Measurements from ENCODE around the gene XRN2. TPM values are rescaled to one million over a fixed set of nuclear protein-coding genes. Genes with fewer than 3 reads are reported as not detected.

Gene XRN2
- polyA plus RNA-seq, 1 experiment: 48.9 TPM

DNA sequence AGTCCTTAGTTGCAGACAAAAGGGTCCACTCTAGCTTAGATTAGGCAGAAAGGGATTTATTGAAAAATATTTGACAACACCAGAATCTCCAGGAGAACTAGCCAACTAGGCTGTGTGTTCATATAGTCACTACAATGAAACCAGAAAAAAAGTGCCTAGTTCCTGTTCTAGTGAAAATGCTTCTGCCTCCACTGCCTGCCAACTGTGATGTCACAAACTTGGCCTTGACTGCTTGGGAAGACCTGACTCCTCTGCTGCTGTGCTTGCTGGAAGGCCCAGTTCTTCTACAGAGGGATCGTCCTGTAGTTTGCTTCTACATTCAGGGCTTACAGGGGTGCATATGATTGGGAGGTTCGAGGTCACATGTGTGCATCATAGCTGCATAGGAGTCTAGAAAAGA lies 40.3 kb upstream of the XRN2 start:
- TF ChIP-seq, protein P1, sequence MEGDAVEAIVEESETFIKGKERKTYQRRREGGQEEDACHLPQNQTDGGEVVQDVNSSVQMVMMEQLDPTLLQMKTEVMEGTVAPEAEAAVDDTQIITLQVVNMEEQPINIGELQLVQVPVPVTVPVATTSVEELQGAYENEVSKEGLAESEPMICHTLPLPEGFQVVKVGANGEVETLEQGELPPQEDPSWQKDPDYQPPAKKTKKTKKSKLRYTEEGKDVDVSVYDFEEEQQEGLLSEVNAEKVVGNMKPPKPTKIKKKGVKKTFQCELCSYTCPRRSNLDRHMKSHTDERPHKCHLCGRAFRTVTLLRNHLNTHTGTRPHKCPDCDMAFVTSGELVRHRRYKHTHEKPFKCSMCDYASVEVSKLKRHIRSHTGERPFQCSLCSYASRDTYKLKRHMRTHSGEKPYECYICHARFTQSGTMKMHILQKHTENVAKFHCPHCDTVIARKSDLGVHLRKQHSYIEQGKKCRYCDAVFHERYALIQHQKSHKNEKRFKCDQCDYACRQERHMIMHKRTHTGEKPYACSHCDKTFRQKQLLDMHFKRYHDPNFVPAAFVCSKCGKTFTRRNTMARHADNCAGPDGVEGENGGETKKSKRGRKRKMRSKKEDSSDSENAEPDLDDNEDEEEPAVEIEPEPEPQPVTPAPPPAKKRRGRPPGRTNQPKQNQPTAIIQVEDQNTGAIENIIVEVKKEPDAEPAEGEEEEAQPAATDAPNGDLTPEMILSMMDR (IDR thresholded peaks at IDR 0.05; ENCODE audit: insufficient read depth, low read depth, low read length): no peak
- DNase-seq (ENCODE audit: low read depth): no peak
- H3K36me3 ChIP-seq (ENCODE audit: control insufficient read depth, insufficient read depth, low read length): no peaks in the 10 kb centered on the region
- ChIA-PET POLR2A (no interaction called here), CTCF (interaction anchor here (3.0 kb wide), 1 partner anchor 27 kb away, joined by 9 read pairs; no protein-coding TSS in a partner anchor)
- H3K27me3 ChIP-seq (ENCODE audit: control insufficient read depth, insufficient read depth, low read length): peaks cover 2% of the 10 kb centered on the region
- no peak overlapping the region for H3K4me3 ChIP-seq (ENCODE audit: low read depth, low read length)

DNA sequence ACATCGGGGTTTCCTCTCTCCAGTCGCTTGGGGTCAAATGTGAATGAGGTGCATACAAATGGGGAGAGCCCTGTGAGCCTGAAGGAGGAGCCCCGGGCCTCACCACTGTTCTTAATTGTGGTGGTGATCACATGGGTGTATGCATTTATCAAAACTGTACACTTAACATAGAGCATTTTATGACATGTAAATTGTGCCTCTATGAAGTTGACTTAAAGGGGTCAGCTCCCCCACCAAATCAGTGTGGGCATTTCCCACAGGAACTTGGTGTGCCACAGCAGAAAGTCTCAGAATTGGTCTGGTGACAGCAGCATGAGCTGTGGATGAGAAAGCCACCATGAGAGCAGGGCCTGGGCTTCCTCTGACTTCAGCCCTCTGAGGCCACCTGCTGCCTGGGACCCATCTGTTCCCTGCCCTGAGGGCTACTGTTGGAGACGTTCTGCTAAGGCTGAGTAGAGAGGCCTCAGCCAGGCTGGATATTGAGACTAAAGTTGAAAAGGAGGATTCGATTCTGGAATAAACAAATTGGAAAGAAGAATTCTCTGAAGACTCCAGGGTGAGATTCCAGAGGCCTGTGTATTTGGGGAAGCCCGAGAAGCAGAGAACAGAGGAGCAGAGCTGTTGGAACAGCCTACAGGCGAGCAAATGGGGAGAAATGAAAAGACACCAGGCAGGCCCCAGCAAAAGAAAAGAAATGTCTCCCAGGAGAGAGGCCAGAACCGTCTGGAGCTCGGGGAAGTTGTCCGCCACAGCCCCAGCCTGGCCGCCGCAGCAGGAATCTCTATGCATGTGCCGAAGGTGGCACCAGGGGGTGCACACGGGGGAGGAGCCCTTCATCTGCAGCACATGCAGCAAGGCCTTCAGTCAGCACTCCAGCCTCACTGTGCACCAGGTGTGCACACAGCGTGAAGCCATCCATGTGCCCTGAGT lies 37.6 kb upstream of the XRN2 start:
- Histone ChIP-seq H3K27me3 (ENCODE audit: control insufficient read depth, insufficient read depth, low read length) (peaks cover 2% of the 10 kb centered on the region), H3K4me3 (ENCODE audit: low read depth, low read length) (no peak overlapping the region), H3K36me3 (ENCODE audit: control insufficient read depth, insufficient read depth, low read length) (no peaks in the 10 kb centered on the region)
- CTCF ChIA-PET: interaction anchor here (1.9 to 3.0 kb wide), 2 partner anchors 29 to 240 kb away, joined by 4 to 9 read pairs; no protein-coding TSS in a partner anchor
- TF ChIP-seq, protein P1 (IDR thresholded peaks at IDR 0.05; ENCODE audit: insufficient read depth, low read depth, low read length): no peak
- DNase-seq (ENCODE audit: low read depth): no peak
- POLR2A ChIA-PET: no interaction called here

DNA sequence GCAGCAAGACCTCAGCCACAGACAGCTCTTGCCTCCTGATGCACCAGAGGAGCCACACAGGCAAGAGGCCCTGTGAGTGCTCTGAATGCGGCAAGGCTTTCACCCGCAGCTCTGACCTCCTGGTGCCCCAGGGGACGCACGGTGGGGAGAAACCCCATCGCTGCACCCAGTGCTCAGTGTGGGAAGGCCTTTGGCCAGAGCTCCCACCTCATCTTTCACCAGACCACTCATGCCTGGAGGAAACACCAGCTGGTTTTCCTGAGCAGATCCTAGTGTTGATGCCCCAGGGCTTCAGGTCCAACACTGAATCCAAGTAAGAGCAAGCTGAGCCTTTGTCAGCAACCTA lies 37.0 kb upstream of the XRN2 start:
- Histone ChIP-seq H3K27me3 (ENCODE audit: control insufficient read depth, insufficient read depth, low read length) (peaks cover 2% of the 10 kb centered on the region), H3K4me3 (ENCODE audit: low read depth, low read length) (no peak overlapping the region), H3K36me3 (ENCODE audit: control insufficient read depth, insufficient read depth, low read length) (no peaks in the 10 kb centered on the region)
- ChIA-PET POLR2A (no interaction called here), CTCF (interaction anchor here (0.5 kb wide), 1 partner anchor 18 kb away, joined by 3 read pairs; no protein-coding TSS in a partner anchor)
- DNase-seq (ENCODE audit: low read depth): no peak
- TF ChIP-seq, protein P1 (IDR thresholded peaks at IDR 0.05; ENCODE audit: insufficient read depth, low read depth, low read length): no peak

DNA sequence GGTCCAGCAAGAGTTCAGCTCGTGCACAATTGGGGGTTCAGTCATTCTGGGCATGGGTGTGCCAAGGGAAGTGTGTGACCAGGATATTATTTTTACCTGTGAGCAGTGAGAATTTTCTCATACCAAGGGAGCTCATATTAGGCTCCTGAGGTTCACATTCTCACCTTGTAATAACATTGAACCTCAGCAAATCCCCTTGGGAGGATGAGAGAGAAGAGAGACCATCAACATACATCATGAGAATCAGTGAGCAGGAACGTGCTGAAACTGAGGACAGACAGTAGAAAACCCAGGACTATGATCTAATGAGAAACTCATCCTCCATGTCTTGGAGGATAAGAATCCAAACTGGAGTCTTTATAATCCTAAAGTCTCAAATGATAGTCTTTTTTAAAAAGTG lies 33.4 kb upstream of the XRN2 start:
- TF ChIP-seq, protein P1 (IDR thresholded peaks at IDR 0.05; ENCODE audit: insufficient read depth, low read depth, low read length): no peak
- CTCF ChIA-PET: interaction anchor here (0.9 to 2.0 kb wide), 3 partner anchors 10 to 147 kb away, joined by 3 to 10 read pairs (median 5); no protein-coding TSS in a partner anchor
- no peak for DNase-seq (ENCODE audit: low read depth)
- H3K36me3 ChIP-seq (ENCODE audit: control insufficient read depth, insufficient read depth, low read length): no peaks in the 10 kb centered on the region
- H3K4me3 ChIP-seq (ENCODE audit: low read depth, low read length): no peak overlapping the region
- POLR2A ChIA-PET: no interaction called here
- peaks cover 2% of the 10 kb centered on the region; the same call in 1 of the 2 replicates for H3K27me3 ChIP-seq (ENCODE audit: control insufficient read depth, insufficient read depth, low read length)

DNA sequence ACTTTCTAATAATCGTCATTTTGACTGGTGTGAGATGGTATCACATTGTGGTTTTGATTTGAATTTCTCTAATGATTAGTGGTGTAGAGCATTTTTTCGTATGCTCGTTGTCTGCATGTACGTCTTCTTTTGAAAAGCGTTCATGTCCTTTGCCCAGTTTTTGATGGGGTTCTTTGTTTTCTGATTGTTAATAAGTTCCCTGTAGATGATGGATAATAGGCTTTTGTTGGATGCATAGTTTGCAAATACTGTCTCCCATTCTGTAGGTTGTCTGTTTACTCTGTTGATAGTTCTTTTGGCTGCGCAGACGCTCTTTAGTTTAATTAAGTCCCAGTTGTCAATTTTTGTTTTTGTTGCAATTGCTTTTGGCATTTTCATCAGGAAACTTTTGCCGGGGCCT lies 32.3 kb upstream of the XRN2 start:
- no peak for DNase-seq (ENCODE audit: low read depth)
- Histone ChIP-seq H3K4me3 (ENCODE audit: low read depth, low read length) (no peak overlapping the region), H3K27me3 (ENCODE audit: control insufficient read depth, insufficient read depth, low read length) (peaks cover 2% of the 10 kb centered on the region; the same call in 1 of the 2 replicates), H3K36me3 (ENCODE audit: control insufficient read depth, insufficient read depth, low read length) (no peaks in the 10 kb centered on the region)
- ChIA-PET CTCF (interaction anchor here (0.6 kb wide), 1 partner anchor 515 kb away, joined by 3 read pairs; no protein-coding TSS in a partner anchor), POLR2A (no interaction called here)
- TF ChIP-seq, protein P1 (IDR thresholded peaks at IDR 0.05; ENCODE audit: insufficient read depth, low read depth, low read length): no peak

All from BJ (cell line).